ENCODE measurements around the gene CCL4.
"Not testable (repeated sequence)": the region's sequence is repeated elsewhere in the genome, so short reads cannot be mapped to it uniquely, and the experiment has no call there.

The CCL4 gene

GRCh38 chr17:36087897-36088572, 15.6 kb upstream of the CCL4 start:
- DNase-seq (ENCODE audit: low read depth in 2 of 2), result not testable (repeated sequence)

- DNase-seq (ENCODE audit: low read depth in 2 of 2), result no peak
Measured at GRCh38 chr17:36088670-36089338, 14.8 kb upstream of the CCL4 start.

- no peak for DNase-seq (ENCODE audit: low read depth in 2 of 2)
Measured at GRCh38 chr17:36089339-36089865, 14.2 kb upstream of the CCL4 start.

- DNase-seq (ENCODE audit: low read depth in 2 of 2), result peak; percentile 22 to 50
Measured at GRCh38 chr17:36089888-36090836, 13.5 kb upstream of the CCL4 start, which contains the start of gene CCL3. CCL3 (minus strand) TSS chr17:36090143; CDS start chr17:36090058, 85 bp downstream.

GRCh38 chr17:36092230-36092629, 11.4 kb upstream of the CCL4 start:
- peak in 1 of 2 donors; percentile 20 for DNase-seq (ENCODE audit: low read depth in 2 of 2)

DNA sequence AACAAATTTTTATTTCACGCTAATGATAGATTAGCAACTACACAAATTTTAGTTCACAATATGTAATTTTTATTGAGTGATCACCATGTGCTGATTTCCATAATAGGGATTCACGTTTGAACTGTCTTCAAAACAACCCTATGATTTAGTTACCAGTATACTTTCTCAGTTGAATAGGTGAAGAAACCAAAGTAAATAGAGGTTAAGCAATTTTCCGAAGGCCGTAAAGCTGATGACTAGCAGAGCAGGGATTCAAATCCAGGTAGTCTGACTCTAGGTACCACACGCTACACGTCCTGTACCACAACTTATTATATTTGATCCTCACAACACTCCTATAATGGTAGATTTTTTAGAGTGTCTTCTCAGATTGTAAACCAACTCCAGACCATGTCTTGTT, 10.9 kb upstream of the CCL4 start:
- DNase-seq (ENCODE audit: low read depth in 2 of 2), result not testable (repeated sequence)

- DNase-seq (ENCODE audit: low read depth in 2 of 2), result no peak
Measured at GRCh38 chr17:36094232-36094631, 9.4 kb upstream of the CCL4 start.

DNA sequence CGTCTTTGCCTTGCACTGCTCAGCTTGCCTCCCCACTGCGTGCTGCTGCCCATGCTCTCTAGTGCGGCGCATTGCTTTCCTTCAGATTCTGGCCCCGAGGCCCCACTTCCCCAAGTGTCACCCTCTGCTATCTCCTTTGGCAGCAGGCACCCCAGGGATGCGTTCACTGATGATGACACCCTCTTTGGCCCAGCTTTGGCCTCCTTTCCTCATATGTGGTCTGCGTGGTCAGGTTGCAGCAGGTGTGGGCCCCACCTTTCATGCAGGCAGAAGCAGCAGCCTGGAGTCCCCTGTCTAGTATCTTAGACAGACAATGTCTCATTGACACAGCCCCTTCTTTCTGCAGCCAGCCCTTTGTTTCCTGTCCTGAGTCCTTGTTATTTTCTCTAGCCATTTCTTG, 8.9 kb upstream of the CCL4 start:
- no peak for DNase-seq (ENCODE audit: low read depth in 2 of 2)

GRCh38 chr17:36095992-36096391, 7.6 kb upstream of the CCL4 start:
- no peak for DNase-seq (ENCODE audit: low read depth in 2 of 2)

- DNase-seq (ENCODE audit: low read depth in 2 of 2), result not testable (repeated sequence)
Measured at GRCh38 chr17:36099004-36099403, 4.6 kb upstream of the CCL4 start.

- DNase-seq (ENCODE audit: low read depth in 2 of 2), result not testable (repeated sequence)
Measured at GRCh38 chr17:36104246-36104645, 619 bp downstream of the CCL4 start.

GRCh38 chr17:36104701-36105181, 1.1 kb downstream of the CCL4 start:
- no peak for DNase-seq (ENCODE audit: low read depth in 2 of 2)

DNA sequence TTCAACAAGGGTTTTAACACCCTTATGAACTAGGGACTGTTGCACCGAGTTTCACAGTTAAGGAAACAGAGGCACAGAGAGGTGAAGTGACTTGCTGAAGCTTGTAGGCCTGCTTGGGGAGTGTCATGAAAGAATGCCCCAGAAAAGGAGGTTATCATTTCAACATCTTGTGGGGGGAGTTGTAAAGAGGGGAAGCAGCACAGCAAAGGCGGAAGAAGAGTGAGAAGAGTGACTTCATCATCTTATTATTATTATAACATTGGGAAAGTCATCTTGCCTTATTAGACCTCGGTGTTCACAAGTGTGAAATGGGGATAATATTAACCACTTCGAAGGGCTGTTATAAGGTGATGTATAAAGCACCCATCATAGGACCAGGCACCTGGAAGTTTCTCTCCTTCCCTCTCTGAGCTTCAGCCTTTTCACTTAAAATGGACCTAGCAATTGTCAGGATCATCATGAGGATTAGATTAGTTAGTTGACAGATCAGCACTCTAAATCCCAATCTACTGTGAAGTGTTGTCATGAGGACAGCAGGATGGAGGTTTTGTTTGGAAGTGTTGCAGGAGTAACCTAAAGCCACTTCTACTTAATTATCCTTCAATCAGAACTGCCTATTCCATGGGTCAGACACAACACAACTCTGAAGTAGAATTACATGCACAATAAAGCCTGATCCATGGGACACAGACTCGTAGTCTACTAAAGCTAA, 2.3 kb downstream of the CCL4 start:
- no peak for DNase-seq (ENCODE audit: low read depth in 2 of 2)

DNA sequence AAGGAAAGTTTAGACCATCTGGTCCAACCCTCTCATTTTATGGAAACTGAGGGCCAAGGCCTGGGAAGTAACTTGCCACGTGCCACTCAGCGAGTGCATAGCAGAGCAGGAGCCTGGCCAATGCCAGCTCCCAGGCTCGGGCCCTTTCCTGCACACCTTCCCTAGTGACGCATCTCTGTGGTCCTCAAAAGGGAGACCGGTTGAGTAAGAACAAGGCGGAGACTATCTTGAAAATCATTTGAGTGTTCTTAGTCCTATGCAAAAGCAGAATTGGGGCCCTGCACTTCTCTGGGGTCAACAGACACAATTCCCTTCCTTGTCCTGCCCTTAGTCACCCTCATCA, 2.8 kb downstream of the CCL4 start:
- no peak for DNase-seq (ENCODE audit: low read depth in 2 of 2)

DNA sequence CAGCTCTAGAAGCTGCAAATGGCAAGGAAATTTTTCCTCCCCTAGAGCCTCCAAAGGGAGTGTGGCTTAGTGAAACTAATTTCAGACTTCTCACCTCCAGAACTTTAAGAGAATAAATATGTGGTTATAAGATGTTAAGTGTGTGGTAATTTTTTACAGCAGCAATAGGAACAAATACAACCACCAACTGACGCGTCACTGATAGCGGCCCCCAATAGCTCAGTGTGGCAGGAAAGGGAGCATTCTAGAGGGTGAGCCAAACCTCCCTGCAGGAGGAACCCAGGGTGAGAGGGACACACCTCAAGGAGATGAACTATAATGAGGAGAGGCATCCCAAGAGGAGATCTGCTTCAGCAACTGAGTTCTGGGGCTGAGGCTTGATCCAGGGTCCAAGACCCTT, 4.0 kb downstream of the CCL4 start:
- DNase-seq (ENCODE audit: low read depth in 2 of 2), result no peak

- DNase-seq (ENCODE audit: low read depth in 2 of 2), result not testable (repeated sequence)
Measured at GRCh38 chr17:36108265-36108664, 4.6 kb downstream of the CCL4 start.

DNA sequence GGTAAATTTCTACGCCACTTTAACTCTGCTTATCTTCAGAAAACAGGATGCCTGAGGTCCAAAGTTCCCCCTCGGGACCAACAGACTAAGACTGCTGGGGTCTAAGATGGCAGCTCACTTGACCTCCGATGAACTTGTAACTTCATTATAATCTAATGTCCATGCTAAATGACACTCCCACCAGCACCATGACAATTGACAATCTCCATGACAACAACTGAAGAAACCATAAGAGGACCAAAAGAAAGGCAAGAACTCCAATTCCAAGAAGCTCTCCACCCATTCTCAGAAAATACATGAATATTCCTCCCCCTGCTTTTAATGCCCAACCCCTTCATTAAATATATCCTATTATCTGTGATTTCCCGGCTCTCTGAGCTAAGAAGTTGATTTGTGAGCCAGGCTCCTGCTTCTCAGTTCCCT, 7.5 kb downstream of the CCL4 start:
- DNase-seq (ENCODE audit: low read depth in 2 of 2), result no peak

- no peak for DNase-seq (ENCODE audit: low read depth in 2 of 2)
Measured at GRCh38 chr17:36112572-36112971, 8.9 kb downstream of the CCL4 start.

DNA sequence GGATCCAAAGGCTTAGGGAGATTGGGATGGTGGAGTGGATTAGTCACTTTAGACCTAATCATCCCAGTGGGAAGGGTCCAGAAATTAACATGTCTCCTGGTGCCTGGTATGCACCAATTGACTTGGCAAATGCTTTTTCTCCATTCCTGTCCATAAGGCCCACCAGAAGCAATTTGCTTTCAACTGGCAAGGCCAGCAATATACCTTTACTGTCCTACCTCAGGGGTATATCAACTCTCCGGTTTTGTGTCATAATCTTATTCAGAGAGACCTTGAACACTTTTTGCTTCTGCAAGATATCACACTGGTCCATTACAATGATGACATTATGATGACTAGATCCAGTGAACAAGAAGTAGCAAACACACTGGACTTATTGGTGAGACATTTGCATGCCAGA, 9.5 kb downstream of the CCL4 start:
- not testable (repeated sequence) for DNase-seq (ENCODE audit: low read depth in 2 of 2)

DNA sequence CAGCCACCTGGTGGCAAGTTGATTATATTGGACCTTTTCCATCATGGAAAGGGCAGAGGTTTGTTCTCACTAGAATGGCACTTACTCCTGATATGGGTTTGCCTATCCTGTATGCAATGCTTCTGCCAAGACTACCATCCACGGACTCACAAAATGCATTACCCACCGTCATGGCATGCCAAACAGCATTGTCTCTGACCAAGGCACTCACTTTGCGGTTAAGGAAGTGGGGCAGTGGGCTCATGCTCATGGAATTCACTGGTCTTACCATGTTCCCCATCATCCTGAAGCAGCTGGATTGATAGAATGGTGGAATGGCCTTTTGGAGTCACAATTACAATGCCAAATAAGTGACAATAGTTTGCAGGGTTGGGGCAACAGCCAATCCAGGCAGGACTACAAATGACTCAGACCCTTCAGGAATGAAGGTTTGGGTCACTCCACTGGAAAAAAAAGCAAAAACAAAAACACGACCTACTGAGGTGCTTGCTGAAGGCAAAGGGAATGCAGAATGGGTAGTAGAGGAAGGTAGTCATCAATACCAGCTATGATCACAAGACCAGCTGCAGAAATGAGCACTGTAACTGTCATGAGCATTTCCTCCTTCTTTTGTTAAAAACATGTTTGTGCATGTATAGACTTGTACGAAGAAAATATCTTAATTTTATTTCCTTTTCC, 11.5 kb downstream of the CCL4 start:
- not testable (repeated sequence) for DNase-seq (ENCODE audit: low read depth in 2 of 2)

GRCh38 chr17:36115649-36115977, 12.0 kb downstream of the CCL4 start:
- DNase-seq (ENCODE audit: low read depth in 2 of 2), result not testable (repeated sequence)
